HepG2 (cell line): ENCODE results near the gene CHAF1A. TPM values are rescaled to one million over a fixed set of nuclear protein-coding genes. Genes with fewer than 3 reads are reported as not detected.
A peak's percentile ranks its signal among the peaks of the same experiment; 100 is the strongest.

Source experiments
- ATAC-seq: fragments of 200-7000 bp; cut with Tn5 transposase; 3 replicates; pipeline ENCODE4 v1.9.1; 2020; ENCODE audit warnings: mild to moderate bottlenecking, moderate library complexity
- BruUV-seq: library from RNA; stranded (reverse); fragments of 400-500 nt; replicated peaks from 2 replicates; lab custom pipeline; 2021; lab: Mats Ljungman, UMichigan
- CTCF ChIA-PET: fragments of 300-600 bp; formaldehyde crosslinking; extraction: SDS; loops from one replicate; lab custom pipeline; 2021; ENCODE audit warnings: low total read pairs, inconsistent platforms, low intra/inter-chr PET ratio; lab: Yijun Ruan, JAX
- POLR2A ChIA-PET: fragments of 350-600 bp; sonication (Branson Sonifier 250); formaldehyde crosslinking; loops from one replicate; lab custom pipeline; 2020; ENCODE audit warnings: antibody characterized with exemption, inconsistent platforms; lab: Yijun Ruan, JAX
- DNase-seq: peaks from one replicate; pipeline ENCODE4 v3.0.0-alpha.2; 2015; ENCODE audit warnings: low spot score
- FAIRE-seq: peaks from 3 replicates; lab custom pipeline; 2011; peaks lifted over from hg19 to GRCh38; lab: Jason Lieb, UNC
- H2AFZ ChIP-seq: one replicate; pipeline ENCODE4 v1.6.1; 2011; ENCODE audit warnings: low read length, inconsistent platforms
- H3K27ac ChIP-seq: fragments of 300-600 bp; 3 replicates; pipeline ENCODE4 v1.8.0; 2011; ENCODE audit warnings: mixed run types, mild to moderate bottlenecking, mixed read lengths, low read length, inconsistent platforms; ENCODE audit not compliant: insufficient read depth; ENCODE audit errors: extremely low read length
- H3K27me3 ChIP-seq, 2 experiments: fragments of 200-600 bp in 1 of 2; 2 replicates in 1 of 2; 3 replicates in 1 of 2; pipeline versions ENCODE4 v1.6.0 to v1.8.0; 2011; ENCODE audit warnings: low read length in 2 of 2, mild to moderate bottlenecking in 2 of 2, moderate library complexity in 2 of 2, inconsistent platforms in 1 of 2; ENCODE audit not compliant: insufficient read depth in 2 of 2, control insufficient read depth in 1 of 2
- H3K36me3 ChIP-seq, 2 experiments: fragments of 200-600 bp in 1 of 2; replicated peaks in 1 of 2; 2 replicates in 1 of 2; 3 replicates in 1 of 2; pipeline versions ENCODE4 v1.5.1 to v1.8.0; 2011; ENCODE audit warnings: low read length in 2 of 2, inconsistent platforms in 1 of 2; ENCODE audit not compliant: insufficient read depth in 2 of 2, control insufficient read depth in 1 of 2
- H3K4me1 ChIP-seq: 2 replicates; pipeline ENCODE4 v1.5.1; 2012; ENCODE audit warnings: low read length, inconsistent platforms; ENCODE audit not compliant: insufficient read depth
- H3K4me2 ChIP-seq: 2 replicates; pipeline ENCODE4 v1.6.0; 2011; ENCODE audit warnings: low read depth, low read length, inconsistent platforms
- H3K4me3 ChIP-seq, 3 experiments: fragments of 200-600 bp in 1 of 3; sonication (generic), shearing (Covaris generic) in 1 of 3; replicated peaks in 1 of 3; 2 replicates each; pipeline ENCODE4 v1.5.1; 2011 to 2016; ENCODE audit warnings: low read length in 3 of 3, inconsistent platforms in 2 of 3, low read depth in 2 of 3, mild to moderate bottlenecking in 2 of 3, control low read depth in 1 of 3, mixed read lengths in 1 of 3; ENCODE audit not compliant: insufficient read depth in 1 of 3
- H3K79me2 ChIP-seq: one replicate; pipeline ENCODE4 v1.6.1; 2011; ENCODE audit warnings: low read length, inconsistent platforms; ENCODE audit not compliant: insufficient read depth
- H3K9ac ChIP-seq: 2 replicates; pipeline ENCODE4 v1.6.0; 2011; ENCODE audit warnings: mild to moderate bottlenecking, low read depth, low read length, inconsistent platforms; ENCODE audit not compliant: insufficient read depth
- H3K9me3 ChIP-seq: 2 replicates; pipeline ENCODE4 v1.5.1; 2012; ENCODE audit warnings: mild to moderate bottlenecking, low read length
- H4K20me1 ChIP-seq: 2 replicates; pipeline ENCODE4 v1.6.0; 2011; ENCODE audit warnings: inconsistent platforms, mild to moderate bottlenecking, low read length, moderate library complexity; ENCODE audit not compliant: insufficient read depth
- BRD4 ChIP-seq: sonication (generic); formaldehyde crosslinking; IDR thresholded peaks from 2 replicates; pipeline ENCODE4 v1.4.0; 2020; ENCODE audit warnings: missing genetic modification reagents
- CTCF ChIP-seq: sonication (generic); formaldehyde crosslinking; IDR thresholded peaks from 2 replicates; pipeline ENCODE4 v1.5.0; 2020; ENCODE audit warnings: mild to moderate bottlenecking, missing genetic modification reagents, moderate library complexity
- KDM5B ChIP-seq: sonication (generic); formaldehyde crosslinking; IDR thresholded peaks from 2 replicates; pipeline ENCODE4 v1.4.0; 2020; ENCODE audit warnings: missing genetic modification reagents, mild to moderate bottlenecking, borderline replicate concordance
- SKIL ChIP-seq: sonication (generic); formaldehyde crosslinking; IDR thresholded peaks from 2 replicates; pipeline ENCODE4 v1.8.0; 2022; ENCODE audit warnings: missing genetic modification reagents, mild to moderate bottlenecking, moderate library complexity, borderline replicate concordance
- USF2 ChIP-seq, 2 experiments: sonication (generic) in 1 of 2; formaldehyde crosslinking in 1 of 2; IDR thresholded peaks; 2 replicates each; pipeline versions ENCODE4 v1.5.1 to v1.6.1; 2011 to 2020; ENCODE audit warnings: borderline replicate concordance in 1 of 2, low read depth in 1 of 2, low read length in 1 of 2, mild to moderate bottlenecking in 1 of 2, missing genetic modification reagents in 1 of 2, moderate library complexity in 1 of 2
- ZBTB33 ChIP-seq: sonication (generic); formaldehyde crosslinking; IDR thresholded peaks from 2 replicates; pipeline ENCODE4 v1.4.0; 2020; ENCODE audit warnings: missing genetic modification reagents
- ZNF574 ChIP-seq: sonication (generic); formaldehyde crosslinking; IDR thresholded peaks from 2 replicates; pipeline ENCODE4 v1.4.0; 2020; ENCODE audit warnings: missing genetic modification reagents
- ZNF737 ChIP-seq: sonication (generic); formaldehyde crosslinking; IDR thresholded peaks from 2 replicates; pipeline ENCODE4 v1.5.0; 2020; ENCODE audit warnings: missing genetic modification reagents, mild to moderate bottlenecking, borderline replicate concordance
- ZNF883 ChIP-seq: sonication (generic); formaldehyde crosslinking; IDR thresholded peaks from 2 replicates; pipeline ENCODE4 v1.5.1; 2020; ENCODE audit warnings: mild to moderate bottlenecking, missing genetic modification reagents; ENCODE audit errors: not compliant biosample characterization
- WGBS: methylation state at CpG from one replicate; pipeline ENCODE4 v1.1.6; 2017; ENCODE audit warnings: low lambda C conversion rate; 5-methylcytosine and 5-hydroxymethylcytosine counted together
- in situ Hi-C: cut with HindIII; loops from 2 replicates; pipeline ENCODE4 v1.10.0; 2017; ENCODE audit warnings: low pct_unique_long_range_greater_than_20kb; ENCODE audit not compliant: extremely low pct_ligation_motif_present
- intact Hi-C: fragments of 100-400 bp; cut with micrococcal nuclease; formaldehyde crosslinking; loops from one replicate; pipeline ENCODE4 v1.10.0; 2022; ENCODE audit not compliant: unreplicated experiment
- polyA plus RNA-seq, 8 experiments: library from polyadenylated mRNA; depleted of rRNA in 3 of 8; stranded (reverse) in 7 of 8; unstranded in 1 of 8; fragments of >200 nt; fragmentation: Illumina TruSeq in 4 of 8; extraction: Trizol in 4 of 8; gene quantifications; 2 replicates each; pipeline versions ENCODE4 v1.2.1 to v1.2.3, GENCODE V29; 2011 to 2016; ENCODE audit warnings: low read depth in 4 of 8, missing spikeins in 1 of 8, mixed read lengths in 1 of 8; ENCODE audit not compliant: insufficient read depth in 1 of 8
- total RNA-seq, 5 experiments: library from RNA; depleted of rRNA; stranded (reverse); fragments of >200 nt; fragmentation: Illumina TruSeq; extraction: Trizol; gene quantifications; 2 replicates each; pipeline ENCODE4 v1.2.3, GENCODE V29; 2016; ENCODE audit warnings: low read depth in 1 of 5

Gene CHAF1A
- total and polyA plus RNA-seq, 2 of the 13 experiments (the other 11 are each of a cell fraction or from before 2014, with no cell fraction given) = 11.0 to 34.8 TPM

GRCh38 chr19:4455719-4456475 is 53.5 kb downstream of the CHAF1A start:
- POLR2A ChIA-PET = interaction anchor here (0.7 to 5.5 kb wide), 4 partner anchors 16 to 65 kb away, joined by 3 to 37 read pairs (median 3); partner anchors contain the start of genes CHAF1A and HDGFL2
- TF ChIP-seq ZNF737 (CRISPR knock-in tag) = no peak
- no peak for TF ChIP-seq SKIL (CRISPR knock-in tag)
- TF ChIP-seq BRD4 (CRISPR knock-in tag) = no peak
- TF ChIP-seq ZBTB33 = peak; percentile 39; the same call in 1 of the 2 replicates
- peak; percentile 25 for TF ChIP-seq ZNF883 (CRISPR knock-in tag)
- TF ChIP-seq USF2 (IDR thresholded peaks at IDR 0.05; ENCODE audit: low read depth, low read length) = no peak
- no peak for TF ChIP-seq USF2 (CRISPR knock-in tag; IDR thresholded peaks at IDR 0.05; ENCODE audit: borderline replicate concordance)
- 0 out of 2 replicates have a peak, but pooled peaks have one; percentile 24 for TF ChIP-seq KDM5B (CRISPR knock-in tag)
- peak; percentile 40; the same call in 1 of the 2 replicates for TF ChIP-seq ZNF574 (CRISPR knock-in tag)
- TF ChIP-seq CTCF (CRISPR knock-in tag) = peak; percentile 20; the same call in 1 of the 2 replicates

More at GRCh38 chr19:4455719-4456475, 53.5 kb downstream of the CHAF1A start:
- Histone ChIP-seq H3K4me3 (peak overlapping the region; percentile 63 to 92 (median 85)), H3K9me3 (no peaks in the 10 kb centered on the region), H3K4me1 (peaks cover 16% of the 10 kb centered on the region), H3K4me2 (peak overlapping the region; percentile 97), H3K27ac (no peak overlapping the region), H3K27me3 (no peaks in the 10 kb centered on the region; a peak in 1 of 5 replicates), H3K36me3 (peaks cover 9 to 21% of the 10 kb centered on the region in 2 experiments), H2AFZ (no peak overlapping the region), H3K79me2 (peaks cover 10% of the 10 kb centered on the region), H3K9ac (peak overlapping the region; percentile 82; the same call in 1 of the 2 replicates), H4K20me1 (no peaks in the 10 kb centered on the region)
- WGBS = 69% methylated on average over 10 of the region's 15 CpGs
- peak; percentile 25 for DNase-seq
- in situ Hi-C loops = no loop called here
- CTCF ChIA-PET = no interaction called here
- intact Hi-C loops = loop anchor here (5.0 kb wide), 1 partner anchor 54 kb away; the partner anchor contains the start of genes CHAF1A and SH3GL1
- ATAC-seq = peak; percentile 12; the same call in 1 of the 3 replicates
- no TSS peak for BruUV-seq
- FAIRE-seq = no peak
